Epithelial cell of proximal tubule (primary cell): ENCODE results near the gene GNAO1. TPM values are rescaled to one million over a fixed set of nuclear protein-coding genes. Genes with fewer than 3 reads are reported as not detected.

Source experiments
- DNase-seq: peaks from one replicate; pipeline ENCODE4 v3.0.0-alpha.2; 2011; ENCODE audit warnings: low read depth
- H3K4me3 ChIP-seq: 2 replicates; pipeline ENCODE4 v1.5.1; 2011; ENCODE audit warnings: low read depth, mild to moderate bottlenecking, low read length
- CTCF ChIP-seq: conservative IDR thresholded peaks from 2 replicates; pipeline ENCODE4 v1.5.1; 2012; ENCODE audit warnings: low read depth, mild to moderate bottlenecking, low read length
- total RNA-seq: library from RNA; depleted of rRNA; stranded (reverse); fragments of >200 nt; gene quantifications from 2 replicates; pipeline ENCODE4 v1.2.3, GENCODE V29; 2015

Gene GNAO1
- total RNA-seq, 1 donor from 2014 or later: 1.1 TPM

DNA sequence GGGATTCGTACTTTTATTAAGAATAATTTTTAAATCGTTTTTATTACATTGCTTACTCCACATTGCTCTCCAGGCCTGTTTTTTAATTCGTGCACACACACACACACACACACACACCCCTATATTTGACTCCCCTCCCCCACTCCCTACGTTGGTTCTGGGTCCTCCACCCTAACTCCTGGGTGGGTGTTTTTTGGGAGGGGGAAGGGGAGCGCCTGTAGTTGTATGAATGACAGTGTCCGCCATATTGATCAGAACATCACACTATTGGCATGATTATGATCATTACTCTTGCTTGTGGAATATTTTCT is 1.3 kb downstream of the GNAO1 start:
- H3K4me3 ChIP-seq: no peak overlapping the region
- no peak for DNase-seq
- TF ChIP-seq CTCF: no peak

DNA sequence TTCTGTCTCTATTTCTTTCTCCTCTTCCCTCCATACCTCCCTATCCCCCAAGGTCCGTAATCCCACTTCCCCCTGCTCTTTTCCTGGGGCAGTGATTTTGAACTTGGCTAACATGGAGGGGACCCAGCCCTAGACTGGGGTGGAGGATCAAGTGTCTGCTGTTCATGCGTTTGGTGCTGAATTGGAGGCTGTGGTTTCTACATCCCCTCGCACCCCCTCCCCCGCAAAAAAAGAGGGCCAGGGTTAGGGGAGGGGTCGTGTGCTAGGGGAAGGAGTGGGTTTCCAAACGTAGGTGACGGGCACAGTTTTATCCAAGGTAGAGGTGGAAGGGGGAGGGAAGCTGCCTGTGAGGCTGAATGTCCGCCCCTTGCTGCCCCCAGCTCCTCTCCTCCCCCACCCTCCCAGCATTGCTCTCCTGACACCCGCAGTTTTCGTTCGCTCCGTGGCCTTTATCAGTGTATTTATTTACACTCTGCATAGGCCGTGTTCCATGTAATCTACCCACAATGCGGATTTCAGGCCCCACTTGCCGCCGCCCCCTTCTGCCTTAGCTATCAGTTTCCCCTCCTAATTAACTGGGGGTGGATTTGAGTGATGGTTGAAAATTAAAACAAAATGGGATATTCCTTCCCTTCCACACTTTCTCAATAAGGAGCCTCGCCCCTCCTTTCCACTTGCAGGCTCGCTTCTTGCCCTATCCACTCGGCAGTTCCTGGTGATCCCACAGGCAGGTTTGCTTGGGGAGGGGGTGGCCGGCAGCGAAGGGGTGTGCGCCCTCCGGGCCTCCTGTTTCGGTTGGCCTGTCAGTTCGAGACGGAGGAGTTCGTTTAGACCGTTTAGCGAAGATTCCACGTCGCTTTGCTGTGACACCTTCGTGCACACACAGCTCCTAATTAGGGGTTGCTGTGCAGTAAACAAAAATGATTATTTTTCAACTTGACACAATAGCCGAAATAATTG is 2.0 kb downstream of the GNAO1 start:
- no peak overlapping the region for H3K4me3 ChIP-seq
- no peak for DNase-seq
- no peak for TF ChIP-seq CTCF

DNA sequence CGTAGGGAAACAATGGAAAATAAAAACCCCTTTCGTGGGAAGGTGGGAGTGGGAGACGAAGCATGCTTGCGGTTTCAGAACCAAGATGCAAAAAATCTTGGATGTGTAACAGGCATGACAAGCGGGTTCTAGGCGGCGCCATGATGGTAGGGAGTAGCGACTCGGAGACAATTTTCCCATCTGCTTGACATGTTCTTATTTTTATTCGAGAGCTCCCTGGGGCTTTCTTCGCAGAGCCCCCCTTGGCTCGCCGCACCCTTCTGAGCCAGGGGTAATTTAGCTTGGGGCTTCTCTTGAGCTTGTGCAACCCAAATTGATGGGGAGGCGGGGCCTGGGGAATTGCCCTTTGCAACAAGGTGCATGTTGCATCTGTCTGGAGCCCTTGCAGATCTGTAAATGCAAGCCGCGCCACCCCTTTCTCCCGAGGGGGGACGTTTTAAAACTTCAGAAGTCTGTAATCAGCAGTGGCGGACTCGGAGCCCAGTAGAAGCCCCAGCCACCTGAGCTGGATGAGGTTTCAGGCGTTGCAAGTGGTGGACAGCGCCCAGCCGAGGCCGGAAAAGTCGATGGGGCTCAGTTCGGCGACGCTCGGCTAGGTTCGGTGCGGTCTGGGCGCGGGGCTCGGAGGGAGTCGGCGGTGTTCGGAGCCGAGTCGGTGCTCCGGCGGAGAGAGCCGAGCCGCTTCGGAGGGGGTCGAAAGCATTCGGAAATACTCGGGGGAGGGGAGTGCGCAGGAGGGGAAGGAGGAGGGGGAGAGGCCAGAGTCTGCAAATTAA is 2.9 kb downstream of the GNAO1 start:
- H3K4me3 ChIP-seq: no peak overlapping the region
- no peak for TF ChIP-seq CTCF
- no peak for DNase-seq

DNA sequence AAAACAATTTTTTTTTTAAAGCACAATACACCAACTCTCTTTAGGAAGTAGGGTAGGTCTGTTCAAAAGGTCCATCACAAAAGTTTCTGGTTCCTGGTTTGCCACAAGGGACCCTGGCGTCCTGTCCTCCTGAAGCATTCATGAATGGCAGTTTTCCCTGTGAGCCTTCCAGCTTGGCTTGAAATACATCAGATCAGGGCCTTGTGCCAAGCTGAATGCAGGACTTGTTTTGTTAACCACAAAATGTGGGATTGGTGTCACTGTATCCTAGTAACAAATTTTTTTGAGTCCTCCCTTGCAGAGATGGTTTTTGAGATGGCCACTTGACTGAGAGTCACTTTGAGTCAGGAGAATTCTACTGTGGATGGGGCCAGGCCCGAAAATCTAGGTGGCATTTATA is 3.9 kb downstream of the GNAO1 start:
- no peak for TF ChIP-seq CTCF
- no peak overlapping the region for H3K4me3 ChIP-seq
- DNase-seq: no peak

- H3K4me3 ChIP-seq: no peak overlapping the region
- DNase-seq: no peak
- no peak for TF ChIP-seq CTCF
These were observed 5.1 kb downstream of the GNAO1 start for GRCh38 chr16:56196381-56196780.

DNA sequence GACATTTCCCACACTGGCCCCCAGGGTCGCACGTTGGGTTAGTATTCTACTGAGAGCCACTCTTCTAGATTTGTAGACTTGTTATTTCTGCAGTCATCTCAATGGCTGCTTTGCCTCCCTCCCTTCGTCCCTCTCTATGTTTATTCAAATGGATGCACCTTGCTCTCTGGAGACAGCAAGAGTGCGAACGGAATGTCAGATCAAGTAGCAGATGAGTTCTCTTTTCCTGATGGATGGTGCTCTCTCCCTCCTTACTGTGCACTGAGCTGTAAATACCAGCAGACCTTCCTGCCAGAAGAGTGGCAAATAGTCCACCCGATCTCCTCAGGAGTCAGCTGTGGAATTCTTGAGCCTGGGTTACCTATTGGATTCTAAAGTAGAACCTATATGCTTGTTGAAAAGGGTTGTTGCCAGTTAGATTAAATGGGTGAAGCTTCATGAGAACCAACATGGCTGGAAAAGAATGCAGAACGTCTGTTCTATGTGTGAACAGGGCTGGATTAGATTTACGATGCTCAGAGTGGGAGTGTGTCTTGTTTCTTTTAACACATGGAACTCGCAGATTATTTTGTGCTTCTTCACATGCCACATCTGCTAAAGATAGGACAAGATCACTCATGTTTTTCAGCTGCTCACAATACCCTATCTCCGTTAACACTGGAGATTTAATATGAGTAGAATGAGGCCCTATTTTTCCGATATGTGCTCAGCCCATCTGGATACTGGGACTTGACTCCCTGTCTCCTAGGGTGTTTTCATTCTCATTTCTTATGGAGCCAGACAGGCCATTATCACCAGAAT is 6.1 kb downstream of the GNAO1 start:
- no peak for TF ChIP-seq CTCF

More for the DNA sequence above, 6.1 kb downstream of the GNAO1 start:
- no peak for DNase-seq
- no peak overlapping the region for H3K4me3 ChIP-seq
